HepG2 (cell line): Measurements from ENCODE around the gene ATP1B2. TPM values are rescaled to one million over a fixed set of nuclear protein-coding genes. Genes with fewer than 3 reads are reported as not detected.

ENCODE experiments used
- ADNP ChIP-seq: sonication (generic); formaldehyde crosslinking; IDR thresholded peaks from 2 replicates; pipeline ENCODE4 v1.4.0; 2020; ENCODE audit warnings: missing genetic modification reagents
- ARHGAP35 ChIP-seq: sonication (generic); formaldehyde crosslinking; IDR thresholded peaks from 2 replicates; pipeline ENCODE4 v1.9.0; 2022; ENCODE audit warnings: mild to moderate bottlenecking, inconsistent platforms, moderate library complexity, missing genetic modification reagents, borderline replicate concordance
- ARNTL ChIP-seq: sonication (generic); formaldehyde crosslinking; IDR thresholded peaks from 2 replicates; pipeline ENCODE4 v1.4.0; 2020; ENCODE audit warnings: mild to moderate bottlenecking, missing genetic modification reagents
- CHD4 ChIP-seq: fragments of 200-600 bp; sonication (generic); IDR thresholded peaks from 2 replicates; pipeline ENCODE4 v1.7.0; 2017; ENCODE audit warnings: mild to moderate bottlenecking, low read length, borderline replicate concordance
- EP300 ChIP-seq, 3 experiments: sonication (generic) in 1 of 3; formaldehyde crosslinking in 1 of 3; IDR thresholded peaks; 2 replicates each; pipeline versions ENCODE4 v1.5.1 to v1.6.1; 2011 to 2020; ENCODE audit warnings: low read depth in 2 of 3, low read length in 2 of 3, borderline replicate concordance in 1 of 3, improper control_type of control experiment in 1 of 3, mild to moderate bottlenecking in 1 of 3, missing genetic modification reagents in 1 of 3, moderate library complexity in 1 of 3
- MAX ChIP-seq: IDR thresholded peaks from 2 replicates; pipeline ENCODE4 v1.6.1; 2012; ENCODE audit warnings: inconsistent platforms
- NBN ChIP-seq: fragments of 450-650 bp; conservative IDR thresholded peaks from 2 replicates; pipeline ENCODE4 v1.6.1; 2017
- POLR2AphosphoS5 ChIP-seq: IDR thresholded peaks from 2 replicates; pipeline ENCODE4 v1.6.1; 2012; ENCODE audit warnings: low read depth, low read length
- RARA ChIP-seq: IDR thresholded peaks from 2 replicates; pipeline ENCODE4 v1.6.1; 2016; ENCODE audit warnings: missing genetic modification reagents, missing compliant biosample characterization
- STAT6 ChIP-seq: sonication (generic); formaldehyde crosslinking; IDR thresholded peaks from 2 replicates; pipeline ENCODE4 v1.4.0; 2020; ENCODE audit warnings: missing genetic modification reagents, mild to moderate bottlenecking, borderline replicate concordance
- TOE1 ChIP-seq: sonication (generic); formaldehyde crosslinking; IDR thresholded peaks from 2 replicates; pipeline ENCODE4 v1.4.0; 2020; ENCODE audit warnings: mild to moderate bottlenecking, missing genetic modification reagents
- ZBED4 ChIP-seq: sonication (generic); formaldehyde crosslinking; IDR thresholded peaks from 2 replicates; pipeline ENCODE4 v1.4.0; 2020; ENCODE audit warnings: missing genetic modification reagents, borderline replicate concordance
- ZBTB49 ChIP-seq: sonication (generic); formaldehyde crosslinking; IDR thresholded peaks from 2 replicates; pipeline ENCODE4 v1.4.0; 2020; ENCODE audit warnings: missing genetic modification reagents, borderline replicate concordance
- ZFAT ChIP-seq: sonication (generic); formaldehyde crosslinking; conservative IDR thresholded peaks from 2 replicates; pipeline ENCODE4 v1.8.1; 2023; ENCODE audit warnings: missing genetic modification reagents, inconsistent platforms
- ZFY ChIP-seq: sonication (generic); formaldehyde crosslinking; IDR thresholded peaks from 2 replicates; pipeline ENCODE4 v1.4.0; 2020; ENCODE audit warnings: missing genetic modification reagents
- ZNF101 ChIP-seq: sonication (generic); formaldehyde crosslinking; IDR thresholded peaks from 2 replicates; pipeline ENCODE4 v1.4.0; 2020; ENCODE audit warnings: mild to moderate bottlenecking, low read depth, missing genetic modification reagents, borderline replicate concordance
- ZNF337 ChIP-seq: sonication (generic); formaldehyde crosslinking; IDR thresholded peaks from 2 replicates; pipeline ENCODE4 v1.5.1; 2020; ENCODE audit warnings: missing genetic modification reagents, low read depth, mild to moderate bottlenecking, borderline replicate concordance
- ZNF615 ChIP-seq: sonication (generic); formaldehyde crosslinking; IDR thresholded peaks from 2 replicates; pipeline ENCODE4 v1.5.0; 2020; ENCODE audit warnings: mild to moderate bottlenecking, missing genetic modification reagents, borderline replicate concordance
- polyA plus RNA-seq, 8 experiments: library from polyadenylated mRNA; depleted of rRNA in 3 of 8; stranded (reverse) in 7 of 8; unstranded in 1 of 8; fragments of >200 nt; fragmentation: Illumina TruSeq in 4 of 8; extraction: Trizol in 4 of 8; gene quantifications; 2 replicates each; pipeline versions ENCODE4 v1.2.1 to v1.2.3, GENCODE V29; 2011 to 2016; ENCODE audit warnings: low read depth in 4 of 8, missing spikeins in 1 of 8, mixed read lengths in 1 of 8; ENCODE audit not compliant: insufficient read depth in 1 of 8
- total RNA-seq, 5 experiments: library from RNA; depleted of rRNA; stranded (reverse); fragments of >200 nt; fragmentation: Illumina TruSeq; extraction: Trizol; gene quantifications; 2 replicates each; pipeline ENCODE4 v1.2.3, GENCODE V29; 2016; ENCODE audit warnings: low read depth in 1 of 5

The ATP1B2 gene
- total and polyA plus RNA-seq, 2 of the 13 experiments (the other 11 are each of a cell fraction or from before 2014, with no cell fraction given), result not detected

- TF ChIP-seq CHD4 (peak; percentile 52; the same call in 1 of the 2 replicates), POLR2AphosphoS5 (peak; percentile 82; the same call in 1 of the 2 replicates), TOE1 (CRISPR knock-in tag) (peak; percentile 59; the same call in 1 of the 2 replicates), ZBTB49 (no peak), ZNF615 (CRISPR knock-in tag) (no peak), ZFY (CRISPR knock-in tag) (peak; percentile 53; the same call in 1 of the 2 replicates), NBN (no peak), EP300 (IDR thresholded peaks at IDR 0.05; ENCODE audit: low read depth in 2 of 2, low read length in 2 of 2) (no peak), EP300 (CRISPR knock-in tag; IDR thresholded peaks at IDR 0.05; ENCODE audit: borderline replicate concordance) (no peak), ZFAT (no peak), ZBED4 (CRISPR knock-in tag) (peak; percentile 94; the same call in 1 of the 2 replicates), MAX (no peak), RARA (CRISPR knock-in tag) (no peak), ARNTL (no peak), ADNP (no peak), STAT6 (CRISPR knock-in tag) (peak; percentile 69; the same call in 1 of the 2 replicates), ZNF337 (CRISPR knock-in tag) (0 out of 2 replicates have a peak, but pooled peaks have one; percentile 30), ARHGAP35 (CRISPR knock-in tag) (0 out of 2 replicates have a peak, but pooled peaks have one; percentile 42), ZNF101 (CRISPR knock-in tag) (no peak)
Observed at GRCh38 chr17:7687908-7688807, 37.4 kb downstream of the ATP1B2 start, which contains the start of gene WRAP53 (continued).
